Tibial nerve (tissue), 4 donors: ENCODE results near the gene HSD17B8.

Experiments
- EP300 ChIP-seq, 2 donors: sonication (generic); formaldehyde crosslinking; IDR thresholded peaks; one replicate each; pipeline ENCODE4 v1.6.1; 2017; ENCODE audit warnings: antibody characterized with exemption in 2 of 2, mild to moderate bottlenecking in 1 of 2
- POLR2A ChIP-seq, 2 donors: fragments of 450-650 bp; IDR thresholded peaks; one replicate each; pipeline ENCODE4 v1.6.1; 2017; ENCODE audit warnings: antibody characterized with exemption in 2 of 2, mild to moderate bottlenecking in 2 of 2, moderate library complexity in 2 of 2
- TF ChIP-seq, protein P1 (sequence below), 5 experiments: fragments of 200-600 bp in 3 of 5; fragments of 450-650 bp in 2 of 5; sonication (generic) in 3 of 5; IDR thresholded peaks; one replicate each; pipeline ENCODE4 v1.5.1; 2016 to 2019; ENCODE audit warnings: antibody characterized with exemption in 5 of 5, mild to moderate bottlenecking in 3 of 5, moderate library complexity in 2 of 5

DNA sequence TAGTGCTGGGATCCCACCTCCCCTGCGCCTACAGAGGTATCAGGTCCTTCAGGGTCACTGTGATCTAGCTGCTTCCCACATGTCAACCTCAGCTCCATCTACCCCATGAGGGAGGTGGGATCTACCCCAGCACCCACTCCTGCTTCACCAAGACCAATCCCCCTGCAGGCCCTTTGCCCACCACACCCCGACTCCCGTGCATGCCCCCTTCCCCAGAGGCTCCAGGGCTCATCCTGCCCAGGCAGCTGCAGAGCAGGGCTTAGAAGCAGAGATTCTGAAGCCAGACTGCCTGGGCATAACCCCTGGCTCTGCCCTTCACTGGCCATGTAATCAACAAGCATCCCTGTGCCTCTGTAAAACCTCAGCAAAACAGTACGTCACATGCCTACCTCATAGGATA, 29.7 kb upstream of the HSD17B8 start:
- TF ChIP-seq POLR2A (IDR thresholded peaks at IDR 0.05): no peak
- TF ChIP-seq, protein P1, sequence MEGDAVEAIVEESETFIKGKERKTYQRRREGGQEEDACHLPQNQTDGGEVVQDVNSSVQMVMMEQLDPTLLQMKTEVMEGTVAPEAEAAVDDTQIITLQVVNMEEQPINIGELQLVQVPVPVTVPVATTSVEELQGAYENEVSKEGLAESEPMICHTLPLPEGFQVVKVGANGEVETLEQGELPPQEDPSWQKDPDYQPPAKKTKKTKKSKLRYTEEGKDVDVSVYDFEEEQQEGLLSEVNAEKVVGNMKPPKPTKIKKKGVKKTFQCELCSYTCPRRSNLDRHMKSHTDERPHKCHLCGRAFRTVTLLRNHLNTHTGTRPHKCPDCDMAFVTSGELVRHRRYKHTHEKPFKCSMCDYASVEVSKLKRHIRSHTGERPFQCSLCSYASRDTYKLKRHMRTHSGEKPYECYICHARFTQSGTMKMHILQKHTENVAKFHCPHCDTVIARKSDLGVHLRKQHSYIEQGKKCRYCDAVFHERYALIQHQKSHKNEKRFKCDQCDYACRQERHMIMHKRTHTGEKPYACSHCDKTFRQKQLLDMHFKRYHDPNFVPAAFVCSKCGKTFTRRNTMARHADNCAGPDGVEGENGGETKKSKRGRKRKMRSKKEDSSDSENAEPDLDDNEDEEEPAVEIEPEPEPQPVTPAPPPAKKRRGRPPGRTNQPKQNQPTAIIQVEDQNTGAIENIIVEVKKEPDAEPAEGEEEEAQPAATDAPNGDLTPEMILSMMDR (IDR thresholded peaks at IDR 0.05): no peak
- TF ChIP-seq EP300 (IDR thresholded peaks at IDR 0.05): no peak
